ENCODE results near the gene HECTD4. TPM values are rescaled to one million over a fixed set of nuclear protein-coding genes. Genes with fewer than 3 reads are reported as not detected.

The HECTD4 gene
- total RNA-seq, 1 experiment from 2014 or later = 32.5 TPM

DNA sequence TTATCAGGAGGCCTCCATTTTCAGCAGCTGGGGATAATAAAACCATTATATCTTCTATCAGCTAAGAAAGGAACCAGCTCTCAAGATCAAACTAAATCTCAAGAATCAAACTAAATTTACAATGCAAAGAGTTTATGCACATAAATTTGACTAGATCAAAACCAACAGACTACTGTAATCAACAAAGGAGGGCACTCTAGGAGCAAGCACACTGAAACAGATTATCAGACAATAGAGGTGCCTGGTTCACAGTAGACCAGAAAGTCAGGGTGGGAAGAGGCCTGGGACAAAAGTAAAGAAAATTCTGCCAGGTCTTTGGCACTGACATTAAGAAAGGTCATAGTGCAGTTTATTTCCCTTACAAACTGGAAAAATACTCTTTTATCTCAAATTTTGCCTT is 61.0 kb downstream of the HECTD4 start:
- Histone ChIP-seq H3K79me2 (ENCODE audit: low read length) (peaks cover 59% of the 10 kb centered on the region), H3K27ac (ENCODE audit: low read length) (no peak overlapping the region), H2AFZ (ENCODE audit: low read length) (no peak overlapping the region), H3K9me2 (replicated peaks; ENCODE audit: insufficient read depth, low read length) (no peaks in the 10 kb centered on the region), H4K20me1 (ENCODE audit: insufficient read depth, low read depth, low read length) (no peaks in the 10 kb centered on the region), H3K4me2 (ENCODE audit: low read depth, low read length, poor library complexity, severe bottlenecking) (no peak overlapping the region), H3K4me3 (ENCODE audit: low read length) (no peak overlapping the region), H3K4me1 (ENCODE audit: low read length) (peaks cover 14% of the 10 kb centered on the region; the same call in 1 of the 2 replicates), H3K36me3 (ENCODE audit: insufficient read depth, low read length) (0 out of 2 replicates have a peak, but pooled peaks cover 8% of the 10 kb centered on the region), H3K9me3 (ENCODE audit: low read length) (no peaks in the 10 kb centered on the region), H3K9ac (ENCODE audit: low read length) (no peak overlapping the region), H3K27me3 (ENCODE audit: low read length) (no peaks in the 10 kb centered on the region)
- no peak for DNase-seq

DNA sequence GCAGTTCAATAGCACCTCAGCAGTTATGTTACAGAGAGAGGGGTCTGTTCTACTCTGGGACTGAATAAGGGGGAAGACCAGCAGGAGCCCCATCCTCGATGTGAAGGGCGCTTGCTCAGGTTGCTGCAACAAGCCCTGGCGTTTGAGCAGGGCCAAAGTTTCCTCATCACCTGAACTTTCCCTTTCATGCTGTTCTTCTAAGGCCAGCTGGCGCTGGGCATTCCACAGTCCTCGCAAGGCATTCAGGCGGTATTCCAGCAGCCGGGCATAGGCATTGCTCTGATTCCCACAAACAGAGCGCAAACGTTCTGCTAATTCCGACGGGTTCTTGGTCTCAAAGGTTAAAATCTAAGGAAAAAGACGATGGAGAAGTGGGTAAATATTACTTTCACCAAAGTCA is 62.8 kb downstream of the HECTD4 start:
- Histone ChIP-seq H3K4me3 (ENCODE audit: low read length) (no peak overlapping the region), H4K20me1 (ENCODE audit: insufficient read depth, low read depth, low read length) (no peaks in the 10 kb centered on the region), H3K9ac (ENCODE audit: low read length) (no peak overlapping the region)

DNA sequence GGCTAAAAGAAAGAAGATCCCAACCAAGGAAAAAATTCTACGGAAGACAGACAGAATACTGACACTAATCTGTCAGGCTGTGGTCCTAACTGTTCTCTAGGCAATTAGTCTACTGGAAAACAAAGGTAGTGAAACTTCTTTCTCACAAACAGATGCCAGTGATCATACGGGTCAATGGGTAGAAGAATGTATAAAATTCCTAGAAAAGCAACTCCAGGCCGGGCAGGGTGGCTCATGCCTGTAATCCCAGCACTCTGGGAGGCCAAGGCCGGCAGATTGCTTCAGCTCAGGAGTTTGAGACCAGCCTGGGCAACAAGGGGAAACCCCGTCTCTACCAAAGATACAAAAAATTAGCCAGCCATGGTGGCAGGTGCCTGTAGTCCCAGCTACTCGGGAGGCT is 64.8 kb downstream of the HECTD4 start:
- H3K9ac ChIP-seq (ENCODE audit: low read length) = no peak overlapping the region
- no peak overlapping the region for H3K4me3 ChIP-seq (ENCODE audit: low read length)
- no peaks in the 10 kb centered on the region for H3K9me3 ChIP-seq (ENCODE audit: low read length)
- 0 out of 2 replicates have a peak, but pooled peaks cover 8% of the 10 kb centered on the region for H3K36me3 ChIP-seq (ENCODE audit: insufficient read depth, low read length)
- no peak overlapping the region for H2AFZ ChIP-seq (ENCODE audit: low read length)
- no peak overlapping the region for H3K27ac ChIP-seq (ENCODE audit: low read length)
- no peaks in the 10 kb centered on the region for H3K9me2 ChIP-seq (replicated peaks; ENCODE audit: insufficient read depth, low read length)
- no peaks in the 10 kb centered on the region for H3K4me1 ChIP-seq (ENCODE audit: low read length)
- no peaks in the 10 kb centered on the region for H4K20me1 ChIP-seq (ENCODE audit: insufficient read depth, low read depth, low read length)
- H3K27me3 ChIP-seq (ENCODE audit: low read length) = no peaks in the 10 kb centered on the region
- peaks cover 34% of the 10 kb centered on the region for H3K79me2 ChIP-seq (ENCODE audit: low read length)
- H3K4me2 ChIP-seq (ENCODE audit: low read depth, low read length, poor library complexity, severe bottlenecking) = no peak overlapping the region
- no peak for DNase-seq

More for the DNA sequence above, 62.8 kb downstream of the HECTD4 start:
- Histone ChIP-seq H3K9me3 (ENCODE audit: low read length) (no peaks in the 10 kb centered on the region), H3K9me2 (replicated peaks; ENCODE audit: insufficient read depth, low read length) (no peaks in the 10 kb centered on the region), H3K27ac (ENCODE audit: low read length) (no peak overlapping the region), H3K4me1 (ENCODE audit: low read length) (peaks cover under 1% of the 10 kb centered on the region; the same call in 1 of the 2 replicates), H3K79me2 (ENCODE audit: low read length) (peaks cover 47% of the 10 kb centered on the region), H3K4me2 (ENCODE audit: low read depth, low read length, poor library complexity, severe bottlenecking) (no peak overlapping the region), H3K27me3 (ENCODE audit: low read length) (no peaks in the 10 kb centered on the region), H3K36me3 (ENCODE audit: insufficient read depth, low read length) (0 out of 2 replicates have a peak, but pooled peaks cover 8% of the 10 kb centered on the region), H2AFZ (ENCODE audit: low read length) (no peak overlapping the region)
- DNase-seq = no peak

DNA sequence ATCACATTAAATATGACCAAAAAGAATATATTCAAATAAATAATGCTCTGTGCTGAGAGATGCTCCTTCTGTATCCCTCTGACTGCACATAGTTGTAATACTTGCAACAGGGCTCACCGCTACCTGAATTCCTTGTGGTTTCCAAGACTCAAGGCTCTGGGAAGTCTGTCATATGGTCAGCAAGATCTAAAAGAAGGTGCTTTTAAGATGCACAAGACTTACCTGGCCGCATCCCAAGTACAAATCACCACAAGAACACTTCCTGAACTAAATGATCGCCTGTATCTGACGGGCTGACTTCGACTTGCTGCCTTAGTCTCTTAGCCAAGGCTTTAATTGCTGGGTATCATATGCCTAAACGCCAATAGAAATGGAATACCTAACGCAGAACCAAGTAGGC is 67.2 kb downstream of the HECTD4 start:
- no peaks in the 10 kb centered on the region for H3K9me3 ChIP-seq (ENCODE audit: low read length)
- H4K20me1 ChIP-seq (ENCODE audit: insufficient read depth, low read depth, low read length) = no peaks in the 10 kb centered on the region
- no peak overlapping the region for H2AFZ ChIP-seq (ENCODE audit: low read length)
- no peaks in the 10 kb centered on the region for H3K4me1 ChIP-seq (ENCODE audit: low read length)
- H3K27me3 ChIP-seq (ENCODE audit: low read length) = no peaks in the 10 kb centered on the region
- no peak overlapping the region for H3K27ac ChIP-seq (ENCODE audit: low read length)
- H3K36me3 ChIP-seq (ENCODE audit: insufficient read depth, low read length) = 0 out of 2 replicates have a peak, but pooled peaks cover 10% of the 10 kb centered on the region
- H3K9me2 ChIP-seq (replicated peaks; ENCODE audit: insufficient read depth, low read length) = no peaks in the 10 kb centered on the region
- no peak overlapping the region for H3K4me2 ChIP-seq (ENCODE audit: low read depth, low read length, poor library complexity, severe bottlenecking)
- no peak for DNase-seq
- H3K4me3 ChIP-seq (ENCODE audit: low read length) = no peak overlapping the region
- peaks cover 15% of the 10 kb centered on the region for H3K79me2 ChIP-seq (ENCODE audit: low read length)
- no peak overlapping the region for H3K9ac ChIP-seq (ENCODE audit: low read length)

- Histone ChIP-seq H3K4me3 (ENCODE audit: low read length) (no peak overlapping the region), H4K20me1 (ENCODE audit: insufficient read depth, low read depth, low read length) (no peaks in the 10 kb centered on the region), H3K36me3 (ENCODE audit: insufficient read depth, low read length) (0 out of 2 replicates have a peak, but pooled peaks cover 2% of the 10 kb centered on the region), H3K4me1 (ENCODE audit: low read length) (no peaks in the 10 kb centered on the region), H3K9me3 (ENCODE audit: low read length) (no peaks in the 10 kb centered on the region), H3K9me2 (replicated peaks; ENCODE audit: insufficient read depth, low read length) (no peaks in the 10 kb centered on the region), H3K4me2 (ENCODE audit: low read depth, low read length, poor library complexity, severe bottlenecking) (no peak overlapping the region), H3K79me2 (ENCODE audit: low read length) (peaks cover 8% of the 10 kb centered on the region; the same call in 1 of the 2 replicates), H3K27me3 (ENCODE audit: low read length) (no peaks in the 10 kb centered on the region), H2AFZ (ENCODE audit: low read length) (no peak overlapping the region), H3K9ac (ENCODE audit: low read length) (no peak overlapping the region), H3K27ac (ENCODE audit: low read length) (no peak overlapping the region)
- no peak for DNase-seq
Measured at GRCh38 chr12:112309797-112310196, 72.4 kb downstream of the HECTD4 start.

DNA sequence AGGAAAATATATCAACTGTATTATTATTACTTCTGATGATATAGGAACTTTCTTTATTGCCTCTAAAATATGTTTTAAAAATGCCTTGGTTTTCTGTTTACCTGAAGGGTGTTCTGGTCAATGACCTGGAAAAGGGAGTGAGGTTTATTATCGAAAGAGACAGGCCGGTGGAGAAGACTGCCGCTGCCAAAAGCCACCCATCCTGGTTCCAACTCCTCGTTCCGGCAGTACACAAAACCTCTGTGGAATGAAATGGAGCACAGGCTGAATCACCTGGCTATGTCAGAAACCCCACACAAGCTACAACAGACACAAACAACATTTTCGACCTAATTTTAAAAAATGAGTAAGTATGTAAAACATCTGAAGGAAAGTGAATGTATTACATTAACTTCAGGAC is 73.6 kb downstream of the HECTD4 start:
- Histone ChIP-seq H3K36me3 (ENCODE audit: insufficient read depth, low read length) (peaks cover 2% of the 10 kb centered on the region; the same call in 1 of the 2 replicates), H3K27ac (ENCODE audit: low read length) (no peak overlapping the region), H4K20me1 (ENCODE audit: insufficient read depth, low read depth, low read length) (no peaks in the 10 kb centered on the region), H3K9me2 (replicated peaks; ENCODE audit: insufficient read depth, low read length) (no peaks in the 10 kb centered on the region), H3K9me3 (ENCODE audit: low read length) (no peaks in the 10 kb centered on the region), H3K4me2 (ENCODE audit: low read depth, low read length, poor library complexity, severe bottlenecking) (no peak overlapping the region), H3K9ac (ENCODE audit: low read length) (no peak overlapping the region), H3K27me3 (ENCODE audit: low read length) (no peaks in the 10 kb centered on the region), H3K4me1 (ENCODE audit: low read length) (no peaks in the 10 kb centered on the region), H2AFZ (ENCODE audit: low read length) (no peak overlapping the region), H3K79me2 (ENCODE audit: low read length) (0 out of 2 replicates have a peak, but pooled peaks cover 8% of the 10 kb centered on the region), H3K4me3 (ENCODE audit: low read length) (no peak overlapping the region)
- no peak for DNase-seq

DNA sequence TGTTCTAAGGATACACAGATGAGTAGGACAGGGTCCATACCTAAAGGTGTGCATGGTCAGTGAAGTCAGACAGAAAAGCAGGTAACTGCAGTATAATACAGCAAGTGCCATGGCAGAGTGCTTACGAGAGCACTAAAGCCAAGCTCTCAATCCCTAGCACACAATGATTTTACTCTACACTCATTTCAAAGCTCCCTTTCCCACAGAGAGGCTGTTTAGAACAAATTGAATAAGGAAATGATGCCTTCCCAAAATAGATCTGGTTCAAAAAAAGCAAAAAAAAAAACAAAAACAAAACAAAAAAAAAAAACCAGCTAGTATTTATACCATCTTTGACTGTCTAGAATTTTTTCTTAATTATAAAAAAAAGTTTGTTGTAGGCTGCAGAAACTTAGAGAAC is 74.1 kb downstream of the HECTD4 start:
- DNase-seq = no peak
- H3K36me3 ChIP-seq (ENCODE audit: insufficient read depth, low read length) = peaks cover 2% of the 10 kb centered on the region; the same call in 1 of the 2 replicates
- H3K9me2 ChIP-seq (replicated peaks; ENCODE audit: insufficient read depth, low read length) = no peaks in the 10 kb centered on the region
- no peaks in the 10 kb centered on the region for H3K4me1 ChIP-seq (ENCODE audit: low read length)
- H2AFZ ChIP-seq (ENCODE audit: low read length) = no peak overlapping the region
- H3K9ac ChIP-seq (ENCODE audit: low read length) = no peak overlapping the region
- no peaks in the 10 kb centered on the region for H4K20me1 ChIP-seq (ENCODE audit: insufficient read depth, low read depth, low read length)
- H3K27ac ChIP-seq (ENCODE audit: low read length) = no peak overlapping the region
- no peaks in the 10 kb centered on the region for H3K9me3 ChIP-seq (ENCODE audit: low read length)
- no peak overlapping the region for H3K4me3 ChIP-seq (ENCODE audit: low read length)
- no peak overlapping the region for H3K4me2 ChIP-seq (ENCODE audit: low read depth, low read length, poor library complexity, severe bottlenecking)
- 0 out of 2 replicates have a peak, but pooled peaks cover 8% of the 10 kb centered on the region for H3K79me2 ChIP-seq (ENCODE audit: low read length)
- no peaks in the 10 kb centered on the region for H3K27me3 ChIP-seq (ENCODE audit: low read length)

DNA sequence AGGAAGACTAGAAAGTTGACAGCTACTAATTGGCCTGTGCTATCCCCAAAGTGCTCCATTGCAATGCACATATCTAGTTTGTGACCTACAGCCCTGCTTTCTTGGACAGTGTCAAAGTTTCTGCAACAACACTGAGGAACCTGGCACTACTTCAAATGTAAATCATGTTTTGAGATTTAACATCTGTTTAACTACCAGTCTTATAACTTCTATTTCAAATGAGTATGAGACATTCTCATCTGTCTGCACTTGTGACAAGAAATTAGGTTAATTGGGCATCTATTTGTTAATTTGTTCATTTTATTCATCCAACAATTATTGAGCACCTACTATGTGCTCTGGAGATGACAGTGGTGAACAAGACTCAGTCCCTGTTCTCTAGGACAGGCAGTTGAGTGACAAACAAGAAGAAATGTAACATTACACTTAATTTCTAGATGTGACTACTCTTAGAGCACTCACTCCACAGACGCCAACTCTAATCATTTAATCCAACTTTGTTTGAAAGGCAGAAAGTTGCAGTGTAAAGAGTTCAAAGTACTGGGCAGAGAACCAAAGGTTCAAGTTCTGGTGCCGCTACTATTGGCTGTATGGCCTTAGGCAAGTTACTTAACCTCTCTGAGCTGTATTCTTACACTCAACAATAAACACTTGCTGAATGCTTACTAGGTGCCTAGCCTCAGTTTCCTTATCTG is 74.8 kb downstream of the HECTD4 start:
- Histone ChIP-seq H3K4me3 (ENCODE audit: low read length) (no peak overlapping the region), H3K9me3 (ENCODE audit: low read length) (no peaks in the 10 kb centered on the region), H4K20me1 (ENCODE audit: insufficient read depth, low read depth, low read length) (no peaks in the 10 kb centered on the region), H3K4me1 (ENCODE audit: low read length) (no peaks in the 10 kb centered on the region), H3K9me2 (replicated peaks; ENCODE audit: insufficient read depth, low read length) (no peaks in the 10 kb centered on the region), H3K4me2 (ENCODE audit: low read depth, low read length, poor library complexity, severe bottlenecking) (no peak overlapping the region), H3K27ac (ENCODE audit: low read length) (no peak overlapping the region), H3K27me3 (ENCODE audit: low read length) (no peaks in the 10 kb centered on the region), H3K9ac (ENCODE audit: low read length) (no peak overlapping the region), H3K36me3 (ENCODE audit: insufficient read depth, low read length) (peaks cover 2% of the 10 kb centered on the region; the same call in 1 of the 2 replicates), H2AFZ (ENCODE audit: low read length) (no peak overlapping the region), H3K79me2 (ENCODE audit: low read length) (0 out of 2 replicates have a peak, but pooled peaks cover 8% of the 10 kb centered on the region)
- no peak for DNase-seq
